ENCODE measurements around the gene C11orf98. TPM values are rescaled to one million over a fixed set of nuclear protein-coding genes. Genes with fewer than 3 reads are reported as not detected.
"Not testable (repeated sequence)": the region's sequence is repeated elsewhere in the genome, so short reads cannot be mapped to it uniquely, and the experiment has no call there.

C11orf98 gene
- total and polyA plus RNA-seq, 7 donors = 24.6 to 183 (median 47.4) TPM

DNA sequence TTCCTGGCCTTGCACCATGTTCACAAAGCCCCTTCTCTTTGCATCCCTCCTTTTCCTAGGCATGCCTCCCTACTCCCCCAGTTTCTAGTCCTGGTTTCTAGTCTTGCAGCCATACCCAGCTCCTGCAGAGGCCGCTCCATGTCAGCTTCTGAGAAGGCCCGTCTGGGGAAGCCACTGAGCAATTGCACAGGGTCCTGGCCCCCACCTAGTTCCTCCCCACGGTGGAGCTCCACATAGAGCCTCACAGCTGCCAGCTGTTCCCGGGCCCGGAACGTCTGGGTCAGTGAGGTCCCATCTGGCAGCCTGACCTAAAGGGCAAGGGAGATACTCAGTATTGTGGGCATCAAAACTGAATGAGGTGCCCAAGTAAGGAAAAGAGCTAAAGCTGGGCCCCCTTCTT lies 11.7 kb upstream of the C11orf98 start:
- no peaks in the 10 kb centered on the region for H3K9me3 ChIP-seq
- 51 to 70% methylated on average over 6 of the region's 6 CpGs for WGBS, 2 donors
- intact Hi-C loops (cut with DNase I) = no loop called here
- no peak for DNase-seq
- TF ChIP-seq POLR2A (IDR thresholded peaks at IDR 0.05) = no peak
- no peak for TF ChIP-seq POLR2AphosphoS5 (IDR thresholded peaks at IDR 0.05)
- TF ChIP-seq, protein P1, sequence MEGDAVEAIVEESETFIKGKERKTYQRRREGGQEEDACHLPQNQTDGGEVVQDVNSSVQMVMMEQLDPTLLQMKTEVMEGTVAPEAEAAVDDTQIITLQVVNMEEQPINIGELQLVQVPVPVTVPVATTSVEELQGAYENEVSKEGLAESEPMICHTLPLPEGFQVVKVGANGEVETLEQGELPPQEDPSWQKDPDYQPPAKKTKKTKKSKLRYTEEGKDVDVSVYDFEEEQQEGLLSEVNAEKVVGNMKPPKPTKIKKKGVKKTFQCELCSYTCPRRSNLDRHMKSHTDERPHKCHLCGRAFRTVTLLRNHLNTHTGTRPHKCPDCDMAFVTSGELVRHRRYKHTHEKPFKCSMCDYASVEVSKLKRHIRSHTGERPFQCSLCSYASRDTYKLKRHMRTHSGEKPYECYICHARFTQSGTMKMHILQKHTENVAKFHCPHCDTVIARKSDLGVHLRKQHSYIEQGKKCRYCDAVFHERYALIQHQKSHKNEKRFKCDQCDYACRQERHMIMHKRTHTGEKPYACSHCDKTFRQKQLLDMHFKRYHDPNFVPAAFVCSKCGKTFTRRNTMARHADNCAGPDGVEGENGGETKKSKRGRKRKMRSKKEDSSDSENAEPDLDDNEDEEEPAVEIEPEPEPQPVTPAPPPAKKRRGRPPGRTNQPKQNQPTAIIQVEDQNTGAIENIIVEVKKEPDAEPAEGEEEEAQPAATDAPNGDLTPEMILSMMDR (IDR thresholded peaks at IDR 0.05) = no peak
- TF ChIP-seq EP300 (IDR thresholded peaks at IDR 0.05) = no peak
- peaks cover 0 to 47% (median 35%) of the 10 kb centered on the region in 4 donors for H3K4me1 ChIP-seq
- no peaks in the 10 kb centered on the region for H3K27me3 ChIP-seq
- no peak overlapping the region for H3K4me3 ChIP-seq
- peaks cover 0 to 38% (median 10%) of the 10 kb centered on the region in 4 donors for H3K36me3 ChIP-seq
- H3K27ac ChIP-seq = no peak overlapping the region

DNA sequence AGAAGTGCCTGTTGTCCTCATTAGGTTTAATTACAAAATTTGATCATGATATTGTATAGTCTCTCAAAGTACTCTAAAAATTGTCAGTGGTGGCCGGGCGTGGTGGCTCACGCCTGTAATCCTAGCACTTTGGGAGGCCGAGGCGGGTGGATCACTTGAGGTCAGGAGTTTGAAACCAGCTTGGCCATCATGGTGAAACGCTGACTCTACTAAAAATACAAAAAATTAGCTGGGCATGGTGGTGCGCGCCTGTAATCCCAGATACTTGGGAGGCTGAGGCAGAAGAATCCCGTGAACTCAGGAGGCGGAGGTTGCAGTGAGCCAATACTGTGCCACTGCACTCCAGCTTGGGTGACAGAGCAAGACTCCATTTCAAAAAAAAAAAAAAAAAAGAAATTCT lies 10.4 kb upstream of the C11orf98 start:
- H3K4me3 ChIP-seq; H3K9me3 ChIP-seq; H3K27ac ChIP-seq; DNase-seq; H3K27me3 ChIP-seq; intact Hi-C loops (cut with DNase I): not testable (repeated sequence)
- Histone ChIP-seq H3K36me3 (peaks cover 0 to 38% (median 10%) of the 10 kb centered on the region in 4 donors), H3K4me1 (peaks cover 0 to 46% (median 42%) of the 10 kb centered on the region in 4 donors)
- WGBS, 2 donors = 91 to 97% methylated on average over 10 of the region's 10 CpGs

DNA sequence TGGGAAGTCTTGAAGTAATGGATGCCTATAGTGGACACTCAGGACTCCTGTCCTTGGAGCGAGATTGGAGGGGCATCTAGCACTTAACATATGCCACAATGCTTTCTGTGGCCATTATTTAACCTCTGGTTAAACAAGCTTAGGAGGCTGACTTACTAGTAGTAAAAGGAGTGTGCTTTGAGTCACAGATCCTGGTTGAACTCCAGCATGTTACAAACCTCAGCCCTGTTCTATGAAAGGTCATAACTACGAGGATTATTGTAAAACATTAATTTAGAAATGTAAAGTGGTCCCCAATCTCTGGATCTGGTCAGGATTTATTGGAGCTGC lies 8.2 kb upstream of the C11orf98 start:
- 59 to 85% methylated on average over 2 of the region's 2 CpGs for WGBS, 2 donors
- no peak for DNase-seq
- no peak overlapping the region for H3K4me3 ChIP-seq
- intact Hi-C loops (cut with DNase I) = no loop called here
- no peaks in the 10 kb centered on the region for H3K27me3 ChIP-seq
- peak overlapping the region; percentile 82 to 91 (median 88) for H3K27ac ChIP-seq
- H3K9me3 ChIP-seq = no peaks in the 10 kb centered on the region
- H3K4me1 ChIP-seq = peaks cover 0 to 38% (median 34%) of the 10 kb centered on the region in 4 donors
- peaks cover 0 to 38% (median 10%) of the 10 kb centered on the region in 4 donors for H3K36me3 ChIP-seq
- no peak for TF ChIP-seq POLR2AphosphoS5 (IDR thresholded peaks at IDR 0.05)
- TF ChIP-seq POLR2A (IDR thresholded peaks at IDR 0.05) = no peak
- TF ChIP-seq EP300 (IDR thresholded peaks at IDR 0.05) = no peak
- TF ChIP-seq, protein P1 (IDR thresholded peaks at IDR 0.05) = no peak

DNA sequence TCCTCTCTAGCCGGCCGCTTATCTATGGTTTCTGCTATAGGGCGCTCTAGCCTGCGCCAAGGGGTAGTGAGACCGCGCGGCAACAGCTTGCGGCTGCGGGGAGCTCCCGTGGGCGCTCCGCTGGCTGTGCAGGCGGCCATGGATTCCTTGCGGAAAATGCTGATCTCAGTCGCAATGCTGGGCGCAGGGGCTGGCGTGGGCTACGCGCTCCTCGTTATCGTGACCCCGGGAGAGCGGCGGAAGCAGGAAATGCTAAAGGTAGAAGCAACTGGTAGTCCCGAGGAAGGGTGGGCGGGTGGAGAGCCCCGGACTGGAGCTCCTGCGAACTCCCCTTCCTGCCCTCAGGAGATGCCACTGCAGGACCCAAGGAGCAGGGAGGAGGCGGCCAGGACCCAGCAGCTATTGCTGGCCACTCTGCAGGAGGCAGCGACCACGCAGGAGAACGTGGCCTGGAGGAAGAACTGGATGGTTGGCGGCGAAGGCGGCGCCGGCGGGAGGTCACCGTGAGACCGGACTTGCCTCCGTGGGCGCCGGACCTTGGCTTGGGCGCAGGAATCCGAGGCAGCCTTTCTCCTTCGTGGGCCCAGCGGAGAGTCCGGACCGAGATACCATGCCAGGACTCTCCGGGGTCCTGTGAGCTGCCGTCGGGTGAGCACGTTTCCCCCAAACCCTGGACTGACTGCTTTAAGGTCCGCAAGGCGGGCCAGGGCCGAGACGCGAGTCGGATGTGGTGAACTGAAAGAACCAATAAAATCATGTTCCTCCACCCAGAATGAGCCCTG lies 6.8 kb upstream of the C11orf98 start, which contains the start of the genes LBHD1 and UQCC3:
Gene LBHD1, minus strand, starts transcription at position 660 of the 782 bp plus-strand sequence. CDS start 2,236 bp downstream, outside the sequence.
Gene UQCC3, plus strand, starts transcription at position 66 of the 782 bp plus-strand sequence. Its CDS starts 73 bp downstream, at position 139.
- no peaks in the 10 kb centered on the region for H3K27me3 ChIP-seq
- peaks cover 0 to 37% (median 5%) of the 10 kb centered on the region in 4 donors for H3K36me3 ChIP-seq
- H3K4me1 ChIP-seq = peaks cover 0 to 40% (median 38%) of the 10 kb centered on the region in 4 donors
- TF ChIP-seq EP300 (IDR thresholded peaks at IDR 0.05) = no peak
- TF ChIP-seq POLR2A (IDR thresholded peaks at IDR 0.05) = peak; percentile 48 to 57
- peak; percentile 55 to 82 (median 73) for TF ChIP-seq POLR2AphosphoS5 (IDR thresholded peaks at IDR 0.05)
- peak within 1 kb of the TSS; percentile 57 to 87 (median 74) for H3K4me3 ChIP-seq
- intact Hi-C loops (cut with DNase I) = no loop called here
- H3K9me3 ChIP-seq = no peaks in the 10 kb centered on the region
- peak; percentile 91 for DNase-seq
- H3K27ac ChIP-seq = peak within 1 kb of the TSS; percentile 82 to 91 (median 88)
- WGBS, 2 donors = 0 to 1% methylated on average over 59 of the region's 59 CpGs

DNA sequence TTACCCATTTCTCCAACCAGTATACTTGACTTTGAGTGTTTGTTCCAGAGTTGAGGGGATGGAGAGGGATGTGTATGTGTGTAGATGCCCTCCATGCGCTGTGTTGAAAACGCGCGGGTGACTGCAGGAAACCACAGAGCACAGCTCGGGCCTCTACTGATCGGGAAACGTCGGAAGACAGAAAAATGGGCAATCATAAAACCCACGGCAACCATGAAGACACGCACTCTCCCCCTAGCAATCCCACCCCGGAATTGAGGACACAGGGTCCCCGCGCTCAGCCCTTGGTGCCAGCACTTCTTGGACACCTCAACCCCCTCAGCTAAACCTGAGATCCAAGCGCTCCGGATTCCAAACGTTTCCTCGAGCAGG lies 6.2 kb upstream of the C11orf98 start:
- no peaks in the 10 kb centered on the region for H3K9me3 ChIP-seq
- no peak for DNase-seq
- H3K36me3 ChIP-seq = peaks cover 0 to 34% (median 2%) of the 10 kb centered on the region in 4 donors
- intact Hi-C loops (cut with DNase I) = no loop called here
- peak overlapping the region; percentile 57 to 87 (median 74) for H3K4me3 ChIP-seq
- TF ChIP-seq POLR2AphosphoS5 (IDR thresholded peaks at IDR 0.05) = no peak
- TF ChIP-seq POLR2A (IDR thresholded peaks at IDR 0.05) = no peak
- TF ChIP-seq, protein P1 (IDR thresholded peaks at IDR 0.05) = no peak
- no peak for TF ChIP-seq EP300 (IDR thresholded peaks at IDR 0.05)
- H3K27me3 ChIP-seq = no peaks in the 10 kb centered on the region
- peaks cover 0 to 46% (median 44%) of the 10 kb centered on the region in 4 donors for H3K4me1 ChIP-seq
- H3K27ac ChIP-seq = peak overlapping the region; percentile 82 to 91 (median 88)
- WGBS, 2 donors = 0 to 1% methylated on average over 17 of the region's 17 CpGs

Data from sigmoid colon (tissue), 7 donors.